KBM-7 (cell line): Measurements from ENCODE around the gene CXCR2.

ENCODE experiments used
- DNase-seq: peaks from one replicate; pipeline ENCODE4 v3.0.0-alpha.2; 2015
- in situ Hi-C: fragments of 300-500 bp; cut with MboI; formaldehyde crosslinking; loops from 2 replicates; pipeline ENCODE4 v1.14.3; 2020; ENCODE audit warnings: low sequenced_read_pairs, low pct_unique_long_range_greater_than_20kb, mixed read lengths

CXCR2 gene

GRCh38 chr2:218128781-218129457 lies 3.1 kb downstream of the CXCR2 start:
- DNase-seq: peak; percentile 12

DNA sequence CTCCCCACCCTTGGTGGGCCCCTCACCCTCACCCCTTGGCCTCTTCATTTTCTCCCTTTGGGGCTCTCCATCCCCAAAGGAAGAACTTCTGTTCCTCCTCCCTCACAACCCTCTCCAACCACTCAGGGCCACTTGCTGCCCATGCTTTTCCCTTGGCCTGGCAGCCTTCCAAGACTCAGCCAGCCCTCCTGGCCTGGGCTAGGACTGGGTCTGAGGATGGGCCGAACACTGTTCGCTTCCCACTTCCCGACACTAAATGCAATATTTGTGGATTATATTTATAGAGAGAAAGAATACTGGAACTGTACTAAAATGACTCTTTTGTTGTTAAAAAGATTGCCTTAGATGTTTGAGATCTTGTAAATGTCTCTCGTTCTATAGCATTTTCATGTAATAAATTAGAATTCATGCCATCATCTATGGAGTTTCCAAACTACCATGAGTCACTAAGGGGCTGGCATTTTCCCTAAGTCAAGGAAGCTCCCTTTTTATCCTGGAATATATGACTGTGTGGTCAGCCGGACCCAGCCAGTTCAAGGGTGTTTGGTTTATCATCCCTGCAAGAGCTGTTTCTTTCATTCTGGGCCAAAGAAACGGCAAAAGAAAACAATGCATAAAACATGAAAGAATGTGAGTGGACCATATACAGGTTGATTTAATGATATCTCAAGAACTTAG lies 3.8 kb downstream of the CXCR2 start:
- in situ Hi-C loops: no loop called here

More at GRCh38 chr2:218128781-218129457, 3.1 kb downstream of the CXCR2 start:
- in situ Hi-C loops: no loop called here

DNA sequence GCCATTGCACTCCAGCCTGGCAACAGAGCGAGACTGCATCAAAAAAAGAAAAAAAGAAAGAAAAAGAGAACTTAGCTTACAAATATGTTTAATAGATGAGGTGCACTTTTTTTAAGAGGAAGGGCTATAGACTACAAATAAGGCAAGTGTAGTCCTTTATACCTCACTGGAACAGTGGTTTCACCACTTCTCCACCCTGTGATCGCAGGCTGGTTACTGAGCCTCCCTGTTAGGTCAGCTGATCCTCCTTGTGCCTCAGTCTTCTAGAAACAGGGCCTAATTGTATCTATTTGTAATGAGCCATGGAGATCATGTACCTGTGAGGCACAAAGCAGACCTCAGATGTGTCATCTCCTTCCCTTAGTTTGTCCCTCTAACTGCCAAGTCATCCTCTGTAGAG lies 4.5 kb downstream of the CXCR2 start:
- DNase-seq: no peak

More for the DNA sequence above, 3.8 kb downstream of the CXCR2 start:
- DNase-seq: no peak

DNA sequence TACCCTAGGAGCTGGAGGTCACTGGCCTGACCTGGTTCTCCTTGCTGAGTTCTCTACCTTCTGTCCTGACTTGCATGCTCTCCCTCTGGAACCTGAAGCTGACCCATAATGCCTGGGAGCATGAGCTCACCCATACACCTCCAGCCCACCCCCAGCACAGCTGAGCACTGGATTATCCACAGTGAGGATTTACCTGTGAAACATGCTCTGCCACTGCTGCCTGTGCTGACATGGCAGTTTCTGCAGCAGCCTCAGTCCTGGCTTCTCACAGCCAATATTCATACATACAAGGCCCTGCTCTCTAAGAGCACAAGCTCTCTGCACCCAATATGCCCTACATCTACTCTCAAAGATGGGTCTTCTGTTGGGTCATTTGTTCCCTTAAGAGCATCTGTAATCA lies 5.0 kb downstream of the CXCR2 start:
- in situ Hi-C loops: no loop called here
- no peak for DNase-seq

More for the DNA sequence above, 4.5 kb downstream of the CXCR2 start:
- in situ Hi-C loops: no loop called here

GRCh38 chr2:218137514-218137913 lies 11.7 kb downstream of the CXCR2 start:
- DNase-seq: peak; percentile 50
- in situ Hi-C loops: no loop called here

DNA sequence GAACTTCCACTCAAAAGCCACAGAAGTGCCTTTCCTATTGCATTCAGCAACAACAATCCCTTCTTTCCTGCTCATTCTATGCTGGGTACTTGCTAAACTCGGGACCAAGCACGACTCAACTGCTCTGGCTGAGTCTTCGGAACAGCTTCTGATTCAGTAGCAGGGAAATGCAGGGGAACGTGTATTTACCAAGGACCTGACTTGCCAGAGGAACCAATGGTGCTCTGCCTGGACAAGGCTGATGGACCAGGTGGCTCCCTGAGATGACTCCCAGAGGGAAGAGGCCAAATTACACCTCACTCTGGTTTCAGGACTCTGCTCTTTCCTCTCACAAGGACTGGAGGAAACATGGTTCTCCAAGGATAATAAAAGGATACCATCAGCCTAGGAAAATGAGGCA lies 12.2 kb downstream of the CXCR2 start:
- DNase-seq: no peak
- in situ Hi-C loops: no loop called here

DNA sequence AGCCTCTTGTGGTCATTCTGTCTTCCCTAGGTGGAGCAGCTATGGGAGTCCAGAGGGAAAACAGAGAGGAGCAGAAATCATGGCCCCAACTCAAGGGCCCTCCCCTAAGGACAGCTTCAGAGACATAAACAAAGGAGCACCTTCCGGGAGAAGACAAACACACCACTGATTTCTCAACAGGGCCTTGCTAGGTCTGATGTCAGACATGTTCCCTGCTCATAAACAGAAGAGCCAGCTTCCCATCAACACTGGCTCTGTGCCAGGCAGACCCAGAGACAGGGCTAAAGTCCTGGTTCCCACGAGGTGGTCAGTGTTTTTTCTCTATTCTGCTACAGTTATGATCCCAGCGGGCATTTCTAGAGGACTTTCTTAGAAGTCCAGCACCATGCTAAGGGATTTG lies 19.3 kb downstream of the CXCR2 start:
- in situ Hi-C loops: no loop called here
- DNase-seq: no peak

- in situ Hi-C loops: no loop called here
- no peak for DNase-seq
Measured at GRCh38 chr2:218146056-218146455, 20.2 kb downstream of the CXCR2 start.

DNA sequence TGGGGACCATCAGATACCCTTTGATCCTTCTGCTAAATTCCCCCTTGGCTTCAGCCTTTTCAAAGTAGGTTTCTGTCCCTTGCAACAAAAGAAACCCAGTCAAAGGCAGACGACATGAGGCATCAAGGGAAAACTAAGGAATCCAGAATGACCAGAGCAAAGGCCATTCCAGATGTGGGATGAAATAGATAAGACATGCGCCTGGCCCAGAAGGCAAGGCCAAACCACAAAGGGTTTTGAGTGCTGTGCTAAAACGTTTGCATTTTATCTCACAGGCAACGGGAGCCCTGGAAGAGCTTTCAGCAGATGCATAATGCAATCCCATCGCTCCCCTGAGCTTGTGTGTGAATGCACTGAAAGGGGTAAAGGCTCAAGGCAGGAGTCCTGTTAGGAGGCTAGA lies 23.3 kb downstream of the CXCR2 start:
- DNase-seq: no peak
- in situ Hi-C loops: no loop called here

- in situ Hi-C loops: no loop called here
- peak; percentile 53 for DNase-seq
Measured at GRCh38 chr2:218149848-218150440, 24.1 kb downstream of the CXCR2 start.

- in situ Hi-C loops: no loop called here
- DNase-seq: no peak
Measured at GRCh38 chr2:218152172-218152571, 26.3 kb downstream of the CXCR2 start.

DNA sequence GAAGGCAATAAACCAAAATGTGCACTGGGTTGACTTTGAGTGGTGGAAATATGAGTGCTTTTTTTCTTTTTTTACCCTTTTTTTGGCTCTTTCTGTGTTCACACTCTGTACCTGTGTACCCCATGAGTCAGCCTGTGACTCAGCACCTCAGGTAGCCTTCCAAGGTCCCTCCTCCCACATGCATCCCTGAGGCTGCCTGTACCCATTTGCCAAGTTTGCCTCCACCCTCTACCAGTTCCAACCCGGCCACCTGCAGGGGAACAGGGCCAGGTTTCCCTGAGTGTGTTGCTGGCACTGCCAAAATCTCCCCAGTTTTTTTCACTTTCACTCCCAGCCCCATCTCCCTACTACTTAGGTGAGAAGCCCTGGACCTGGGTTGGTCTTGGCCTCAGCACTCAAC lies 26.9 kb downstream of the CXCR2 start:
- in situ Hi-C loops: no loop called here
- no peak for DNase-seq

- in situ Hi-C loops: no loop called here
Measured at GRCh38 chr2:218155953-218156479, 30.2 kb downstream of the CXCR2 start.

DNA sequence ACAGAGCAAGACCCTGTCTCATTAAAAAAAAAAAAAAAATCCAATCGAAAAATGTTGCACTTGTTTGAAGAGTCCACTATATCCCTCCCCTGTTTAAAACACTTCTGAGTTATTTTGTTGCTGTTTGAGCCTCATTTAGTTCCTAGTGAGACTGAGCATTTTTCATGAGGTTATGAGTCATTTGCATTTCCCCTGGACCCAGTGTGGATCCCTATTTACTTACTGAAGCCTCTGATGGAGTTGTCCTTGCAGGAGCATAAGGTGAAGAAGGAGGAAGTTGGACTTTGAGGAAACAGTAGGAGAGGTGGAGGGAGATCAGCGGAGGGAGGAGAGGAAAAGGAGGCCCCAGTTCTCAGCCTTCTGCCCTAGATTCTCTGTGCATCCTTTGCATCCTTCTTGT lies 35.8 kb downstream of the CXCR2 start:
- DNase-seq: no peak
- in situ Hi-C loops: no loop called here

More at GRCh38 chr2:218155953-218156479, 30.2 kb downstream of the CXCR2 start:
- DNase-seq: no peak

GRCh38 chr2:218162814-218163213 lies 37.0 kb downstream of the CXCR2 start:
- in situ Hi-C loops: no loop called here
- no peak for DNase-seq

DNA sequence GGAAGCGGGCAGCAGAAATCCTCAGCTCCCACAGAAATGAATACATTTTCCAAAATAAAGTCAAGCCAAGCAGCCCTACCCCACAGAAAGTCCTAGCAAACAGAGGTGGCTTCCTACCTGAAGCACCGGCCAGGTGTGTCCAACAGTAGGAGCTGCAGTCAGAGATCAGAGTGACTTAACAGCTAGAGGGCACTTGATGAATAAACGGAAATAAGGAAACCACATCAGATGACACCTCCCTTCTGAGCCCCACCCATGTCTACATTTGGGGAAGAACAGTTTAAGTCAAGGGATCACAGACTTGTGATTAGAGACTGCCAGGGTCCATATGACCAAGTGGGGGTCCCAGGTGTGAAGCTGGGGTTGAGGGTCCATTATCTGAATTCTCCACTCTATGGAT lies 41.0 kb downstream of the CXCR2 start, which contains the start of gene CXCR1:
Gene CXCR1 (minus strand): TSS at position 172 of the 400 bp plus-strand sequence. CDS start 1,751 bp downstream, outside the sequence.
- in situ Hi-C loops: no loop called here
- peak; percentile 56 for DNase-seq

- in situ Hi-C loops: no loop called here
Measured at GRCh38 chr2:218168016-218168415, 42.2 kb downstream of the CXCR2 start.

DNA sequence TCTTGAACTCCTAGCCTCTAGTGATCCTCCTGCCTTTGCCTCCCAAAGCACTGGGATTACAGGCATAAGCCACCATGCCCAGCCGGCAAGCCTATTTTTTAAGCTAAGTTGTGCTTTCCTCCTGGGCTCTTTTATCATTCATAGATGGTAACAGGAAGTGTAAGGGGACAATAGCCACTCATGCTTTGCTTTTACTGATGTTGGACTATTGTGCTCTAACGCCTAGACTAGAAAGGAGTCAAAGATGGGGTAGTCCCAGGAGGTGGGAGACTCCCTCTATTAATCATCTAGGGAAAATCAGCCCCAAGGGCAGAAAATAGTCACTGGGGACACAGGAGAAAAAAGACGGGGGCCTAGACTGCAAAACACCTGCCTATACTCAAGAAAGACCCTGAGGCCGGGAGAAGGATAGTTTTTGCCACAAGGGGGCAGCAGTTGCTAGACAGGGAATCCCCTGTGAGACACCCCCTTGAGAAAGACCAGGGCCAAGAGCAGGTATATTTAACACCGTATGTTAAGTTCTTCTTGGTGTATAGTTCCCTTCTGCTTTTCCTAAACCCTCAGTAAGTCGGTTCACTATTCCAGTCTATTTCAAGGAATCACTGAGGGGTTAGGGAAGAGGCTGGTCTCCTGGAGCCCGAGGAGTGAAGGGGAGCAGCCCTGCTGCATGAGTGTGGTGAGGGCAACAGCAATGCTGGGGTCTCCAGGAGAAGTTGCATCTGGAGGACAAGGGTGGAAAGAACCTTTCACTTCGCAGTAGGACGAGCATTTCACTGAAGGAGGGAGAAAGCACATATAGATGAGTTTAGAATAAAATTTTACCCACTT lies 43.0 kb downstream of the CXCR2 start:
- in situ Hi-C loops: no loop called here
- peak; percentile 71 for DNase-seq

More at GRCh38 chr2:218168016-218168415, 42.2 kb downstream of the CXCR2 start:
- DNase-seq: no peak
